Left ventricle myocardium inferior (tissue), 1 donor: Measurements from ENCODE around the gene TRUB2. TPM values are rescaled to one million over a fixed set of nuclear protein-coding genes. Genes with fewer than 3 reads are reported as not detected.
A peak's percentile ranks its signal among the peaks of the same experiment; 100 is the strongest.

Experiments
- DNase-seq: peaks from one replicate; pipeline ENCODE4 v3.0.0-alpha.2; 2020
- H3K27ac ChIP-seq: fragments of 200-600 bp; replicated peaks from 2 replicates; pipeline ENCODE4 v1.8.0; 2021
- H3K27me3 ChIP-seq: fragments of 200-600 bp; 2 replicates; pipeline ENCODE4 v1.8.0; 2021; ENCODE audit warnings: low read depth
- H3K36me3 ChIP-seq: fragments of 200-600 bp; 2 replicates; pipeline ENCODE4 v1.8.0; 2021
- H3K4me1 ChIP-seq: fragments of 200-600 bp; 2 replicates; pipeline ENCODE4 v1.8.0; 2021
- H3K4me3 ChIP-seq: fragments of 200-600 bp; 2 replicates; pipeline ENCODE4 v1.8.0; 2021; ENCODE audit warnings: mild to moderate bottlenecking, moderate library complexity
- H3K9me3 ChIP-seq: fragments of 200-600 bp; replicated peaks from 2 replicates; pipeline ENCODE4 v1.8.0; 2021
- CTCF ChIP-seq: fragments of 200-600 bp; IDR thresholded peaks from 2 replicates; pipeline ENCODE4 v1.8.0; 2021; ENCODE audit warnings: antibody characterized with exemption, mild to moderate bottlenecking, borderline replicate concordance
- intact Hi-C: fragments of 100-400 bp; cut with micrococcal nuclease; formaldehyde crosslinking; loops from one replicate; pipeline ENCODE4 v1.11.0; 2022
- total RNA-seq: library from RNA; stranded (reverse); fragmentation: NEBNext Ultra II Directional; extraction: Animal tissue kit (Norgen Biotek cat#: 25700); gene quantifications from one replicate; pipeline ENCODE4 v1.2.1, GENCODE V29; 2021
- donor health status: DM: no; HTN: yes; CAD: no; lungs with severe emphysema.

TRUB2 gene
- total RNA-seq, 1 donor from 2014 or later = 43.7 TPM

DNA sequence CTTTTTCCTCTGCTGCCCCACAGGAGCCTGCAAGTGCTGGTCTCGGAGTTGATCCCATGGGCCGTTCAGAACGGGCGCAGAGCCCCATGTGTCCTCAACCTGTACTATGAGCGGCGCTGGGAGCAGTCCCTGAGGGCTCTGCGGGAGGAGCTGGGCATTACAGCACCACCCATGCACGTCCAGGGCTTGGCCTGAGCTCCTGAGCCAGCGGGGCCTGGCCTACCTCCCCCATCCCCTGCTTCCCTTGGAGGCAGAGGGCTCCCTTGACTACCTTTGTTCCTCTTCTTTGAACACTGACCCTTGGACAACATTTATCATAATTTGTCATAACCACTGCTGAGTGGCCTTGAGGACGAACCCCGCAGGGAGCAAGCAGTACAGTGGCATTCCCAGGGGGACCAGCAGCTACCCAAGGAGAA is 11.2 kb upstream of the TRUB2 start:
- no peak for DNase-seq

GRCh38 chr9:128325629-128326028 is 3.4 kb upstream of the TRUB2 start:
- Histone ChIP-seq H3K27ac (peak overlapping the region; percentile 37), H3K4me1 (peaks cover 55% of the 10 kb centered on the region), H3K4me3 (no peak overlapping the region), H3K36me3 (peaks cover 40% of the 10 kb centered on the region), H3K9me3 (no peaks in the 10 kb centered on the region), H3K27me3 (no peaks in the 10 kb centered on the region)
- no peak for TF ChIP-seq CTCF
- DNase-seq = no peak
- intact Hi-C loops = no loop called here

More for the DNA sequence above, 11.2 kb upstream of the TRUB2 start:
- no peak overlapping the region for H3K4me3 ChIP-seq
- no peaks in the 10 kb centered on the region for H3K27me3 ChIP-seq
- intact Hi-C loops = no loop called here
- TF ChIP-seq CTCF = no peak
- no peaks in the 10 kb centered on the region for H3K4me1 ChIP-seq
- no peak overlapping the region for H3K27ac ChIP-seq
- H3K36me3 ChIP-seq = peaks cover 27% of the 10 kb centered on the region
- no peaks in the 10 kb centered on the region for H3K9me3 ChIP-seq

GRCh38 chr9:128324401-128324800 is 2.2 kb upstream of the TRUB2 start:
- no peak overlapping the region for H3K27ac ChIP-seq
- no peak for TF ChIP-seq CTCF
- H3K4me1 ChIP-seq = peaks cover 55% of the 10 kb centered on the region
- H3K27me3 ChIP-seq = no peaks in the 10 kb centered on the region
- no peak for DNase-seq
- peaks cover 45% of the 10 kb centered on the region for H3K36me3 ChIP-seq
- H3K9me3 ChIP-seq = no peaks in the 10 kb centered on the region
- no peak overlapping the region for H3K4me3 ChIP-seq
- intact Hi-C loops = no loop called here

DNA sequence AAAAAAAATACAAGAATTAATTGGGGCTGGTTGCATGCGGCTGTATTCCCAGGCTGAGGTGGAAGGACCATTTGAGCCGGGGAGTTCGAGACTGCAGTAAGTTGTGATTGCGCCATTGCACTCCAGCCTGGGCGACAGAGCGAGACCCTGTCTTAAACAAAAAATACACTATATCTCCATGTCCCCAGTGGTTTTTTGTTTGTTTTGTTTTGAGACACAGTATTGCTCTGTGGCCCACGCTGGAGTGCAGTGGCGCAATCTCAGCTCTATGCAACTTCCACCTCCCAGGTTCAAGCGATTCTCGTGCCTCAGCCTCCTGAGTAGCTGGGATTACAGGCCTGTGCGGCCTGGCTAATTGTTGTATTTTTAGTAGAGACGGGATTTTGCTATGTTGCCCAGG is 1.5 kb upstream of the TRUB2 start:
- Histone ChIP-seq H3K9me3 (no peaks in the 10 kb centered on the region), H3K4me1 (peaks cover 55% of the 10 kb centered on the region), H3K27ac (no peak overlapping the region), H3K4me3 (peak overlapping the region; percentile 86), H3K36me3 (peaks cover 51% of the 10 kb centered on the region), H3K27me3 (no peaks in the 10 kb centered on the region)
- DNase-seq = no peak
- intact Hi-C loops = no loop called here
- no peak for TF ChIP-seq CTCF

DNA sequence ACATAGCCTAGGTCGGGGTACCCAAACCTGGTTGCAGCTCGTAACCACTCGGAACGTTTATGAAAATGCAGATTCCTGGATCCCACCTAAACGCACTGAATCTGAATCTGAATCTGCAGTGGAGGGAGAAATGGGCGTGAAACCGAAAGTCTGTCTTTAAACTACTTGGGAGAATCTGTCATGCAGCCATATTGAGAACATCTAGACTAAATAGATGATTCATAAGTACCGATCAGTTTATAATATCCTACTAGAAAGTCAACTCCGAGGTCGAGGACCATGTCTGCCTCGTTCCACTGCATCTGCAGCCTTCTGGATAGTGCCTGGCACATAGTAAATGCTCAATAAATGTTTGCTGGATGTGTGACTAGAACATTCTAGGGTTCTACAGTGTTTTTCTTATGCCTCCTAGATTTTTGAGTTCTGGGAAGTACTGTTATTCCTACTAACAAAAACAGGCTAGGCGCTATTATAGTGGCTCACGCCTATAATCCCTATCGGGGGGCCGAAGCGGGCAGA is 1.0 kb upstream of the TRUB2 start:
- H3K36me3 ChIP-seq = peaks cover 50% of the 10 kb centered on the region
- peak overlapping the region; percentile 98 for H3K27ac ChIP-seq
- no peak for DNase-seq
- peak overlapping the region; percentile 86 for H3K4me3 ChIP-seq
- H3K27me3 ChIP-seq = no peaks in the 10 kb centered on the region
- no peak for TF ChIP-seq CTCF
- intact Hi-C loops = no loop called here
- H3K4me1 ChIP-seq = peaks cover 55% of the 10 kb centered on the region
- H3K9me3 ChIP-seq = no peaks in the 10 kb centered on the region
